Stimulated activated naive CD8-positive, alpha-beta T cell treated with anti-CD3 and anti-CD28 coated beads, Interleukin-15, amount 100 ng/mL, for 72 hours (primary cell): ENCODE measurements around the gene SH3RF1.

Source experiments
- ATAC-seq: fragments of 150-1000 bp; cut with Tn5 transposase; 2 replicates; pipeline ENCODE4 v1.10.0; 2021; ENCODE audit warnings: mild to moderate bottlenecking, moderate library complexity
- DNase-seq, 2 donors: peaks; one replicate each; pipeline ENCODE4 v3.0.0; 2021 to 2022
- H3K27ac Mint-ChIP-seq, 2 donors: one replicate each; pipeline ENCODE4 v1.8.0; 2022; ENCODE audit warnings: mild to moderate bottlenecking in 2 of 2, mixed read lengths in 2 of 2, moderate library complexity in 2 of 2
- H3K27me3 Mint-ChIP-seq: one replicate; pipeline ENCODE4 v1.8.0; 2022; ENCODE audit warnings: mixed read lengths
- H3K4me1 Mint-ChIP-seq: one replicate; pipeline ENCODE4 v1.8.0; 2022; ENCODE audit warnings: mild to moderate bottlenecking, mixed read lengths
- H3K4me3 Mint-ChIP-seq, 2 donors: one replicate each; pipeline ENCODE4 v1.8.0; 2022; ENCODE audit warnings: mild to moderate bottlenecking in 2 of 2, mixed read lengths in 2 of 2, moderate library complexity in 1 of 2
- H3K9me3 Mint-ChIP-seq, 2 donors: one replicate each; pipeline ENCODE4 v1.8.0; 2022; ENCODE audit warnings: mixed read lengths in 2 of 2

The SH3RF1 gene

GRCh38 chr4:169045862-169046584, 224.7 kb downstream of the SH3RF1 start:
- no peaks in the 10 kb centered on the region for H3K27me3 Mint-ChIP-seq
- ATAC-seq, result no peak
- no peak overlapping the region for H3K27ac Mint-ChIP-seq
- H3K9me3 Mint-ChIP-seq, result no peaks in the 10 kb centered on the region
- H3K4me3 Mint-ChIP-seq, result no peak overlapping the region
- H3K4me1 Mint-ChIP-seq, result no peaks in the 10 kb centered on the region
- DNase-seq, result no peak

- ATAC-seq, result no peak
- H3K4me3 Mint-ChIP-seq, result no peak overlapping the region
- H3K4me1 Mint-ChIP-seq, result no peaks in the 10 kb centered on the region
- no peaks in the 10 kb centered on the region for H3K27me3 Mint-ChIP-seq
- DNase-seq, result no peak
- no peaks in the 10 kb centered on the region for H3K9me3 Mint-ChIP-seq
- H3K27ac Mint-ChIP-seq, result no peak overlapping the region
Measured at GRCh38 chr4:169044714-169045447, 225.9 kb downstream of the SH3RF1 start.
